Amygdala (tissue), 56 donors: Measurements from ENCODE around the gene DDX55.
A peak's percentile ranks its signal among the peaks of the same experiment; 100 is the strongest.

ENCODE experiments used
- DNase-seq, 56 donors: peaks; one replicate each; lab custom pipeline; 2025; lab: John Stamatoyannopoulos, UW

Gene DDX55

DNA sequence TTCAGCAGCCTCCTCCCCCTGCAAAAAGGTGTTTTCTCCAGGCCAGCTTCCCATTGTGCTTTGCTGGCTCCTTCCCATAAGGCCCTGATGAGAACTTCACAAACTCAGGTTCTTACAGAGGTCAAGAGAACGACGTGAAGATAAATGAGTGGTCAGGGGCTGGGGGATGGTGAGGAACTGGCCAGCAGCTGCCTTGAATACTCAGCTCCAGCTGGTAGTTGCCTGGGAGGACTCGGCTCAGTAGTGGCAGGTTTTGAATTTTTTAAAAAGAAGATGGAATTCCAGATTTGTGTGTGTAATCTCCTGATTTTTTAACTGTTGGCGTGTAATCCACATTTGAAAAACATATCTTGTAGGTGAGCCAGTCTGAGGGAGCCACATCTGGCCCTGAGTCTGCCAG is 5.9 kb downstream of the DDX55 start:
- DNase-seq: no peak

DNA sequence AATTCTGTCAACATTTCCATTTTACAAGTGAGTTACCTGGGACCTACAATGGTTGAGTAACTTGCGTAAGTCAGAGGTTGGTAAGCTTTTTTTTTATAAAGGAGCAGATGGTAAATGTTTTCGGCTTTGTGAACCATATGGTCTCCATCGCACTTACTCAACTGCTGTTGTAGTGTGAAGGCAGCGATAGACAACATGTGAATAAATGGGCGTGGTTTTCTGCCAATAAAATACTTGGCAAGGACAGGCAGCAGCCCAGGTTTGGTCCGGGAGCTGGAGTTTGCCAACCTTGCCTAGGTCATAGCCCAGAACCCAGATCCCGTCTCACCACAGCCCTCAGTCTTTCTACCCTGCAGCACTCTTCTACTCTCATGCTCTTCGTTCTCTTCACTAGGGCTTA is 6.3 kb downstream of the DDX55 start:
- DNase-seq: peak in 1 of 56 donors; percentile 1

DNA sequence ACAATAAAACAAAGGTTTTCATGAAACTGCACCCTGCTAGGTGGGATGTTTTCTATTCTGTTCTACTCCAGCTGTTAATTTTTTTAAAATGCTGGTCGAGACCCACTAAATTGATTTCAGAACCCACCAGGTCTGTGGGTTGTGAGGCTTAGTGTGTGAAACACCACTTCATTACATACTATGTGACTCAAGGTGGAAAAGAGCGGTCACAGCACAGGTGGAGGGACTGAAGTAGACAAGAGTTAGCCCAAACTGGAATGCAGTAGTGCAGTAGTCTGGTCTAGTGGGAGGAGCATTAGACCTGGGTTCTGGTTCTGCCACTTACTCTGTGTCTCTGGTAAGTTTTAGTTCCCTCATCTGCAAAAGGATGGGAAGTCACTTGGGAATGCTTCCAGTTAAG is 12.2 kb downstream of the DDX55 start:
- DNase-seq: no peak

DNA sequence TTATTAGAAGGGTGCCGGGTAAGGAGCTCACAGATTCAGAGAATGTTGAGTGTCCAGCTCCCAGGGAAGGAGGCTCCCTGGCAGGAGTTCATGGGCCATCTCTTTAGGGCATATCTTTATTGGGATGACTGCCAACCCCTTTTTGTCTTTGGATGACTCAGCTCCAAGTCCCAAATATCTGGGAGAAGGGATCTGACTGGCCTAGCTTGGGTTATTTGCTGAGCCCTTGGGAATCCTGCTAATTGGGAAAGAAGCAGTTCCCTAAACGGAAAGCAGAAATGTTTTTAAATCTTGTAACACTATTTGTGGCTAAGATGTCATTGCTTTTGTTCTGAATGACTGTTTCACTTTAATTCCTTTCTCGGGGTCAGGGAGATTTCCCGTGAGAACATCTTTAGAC is 12.6 kb downstream of the DDX55 start:
- DNase-seq: no peak

DNA sequence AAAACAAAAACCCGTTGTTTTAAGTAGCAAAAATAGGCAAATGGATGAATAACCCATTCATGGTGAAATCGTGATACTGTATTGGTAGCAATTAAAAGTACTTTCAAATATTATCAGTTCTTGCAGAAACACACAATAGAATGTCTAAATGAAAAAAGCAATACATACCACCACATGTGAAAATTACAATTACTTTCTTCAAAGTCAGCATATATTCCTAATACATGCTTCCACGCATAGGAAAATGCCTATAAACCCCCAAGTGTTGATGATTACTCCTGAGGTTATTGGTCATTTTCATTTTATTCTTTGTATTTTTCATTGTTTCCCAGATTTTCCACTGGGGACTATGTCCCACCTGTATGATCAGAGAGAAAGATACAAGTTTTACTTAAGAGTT is 15.2 kb downstream of the DDX55 start:
- no peak for DNase-seq

DNA sequence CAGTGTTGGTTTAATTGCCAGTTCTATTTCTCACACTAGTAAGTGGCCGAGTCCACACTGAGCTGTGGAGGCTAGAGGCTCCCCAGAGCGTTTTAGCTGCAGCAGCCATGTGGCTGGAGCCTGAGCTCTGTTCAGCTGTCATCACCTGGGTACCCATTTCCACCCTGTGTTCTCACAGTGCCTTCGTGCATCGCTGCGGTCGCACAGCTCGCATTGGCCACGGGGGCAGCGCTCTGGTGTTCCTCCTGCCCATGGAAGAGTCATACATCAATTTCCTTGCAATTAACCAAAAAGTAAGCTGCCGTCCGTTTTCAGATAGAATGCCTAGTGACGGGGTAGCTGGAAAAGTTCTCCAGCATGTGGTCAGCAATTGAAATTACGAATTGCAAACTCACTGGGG is 15.7 kb downstream of the DDX55 start:
- DNase-seq: no peak

DNA sequence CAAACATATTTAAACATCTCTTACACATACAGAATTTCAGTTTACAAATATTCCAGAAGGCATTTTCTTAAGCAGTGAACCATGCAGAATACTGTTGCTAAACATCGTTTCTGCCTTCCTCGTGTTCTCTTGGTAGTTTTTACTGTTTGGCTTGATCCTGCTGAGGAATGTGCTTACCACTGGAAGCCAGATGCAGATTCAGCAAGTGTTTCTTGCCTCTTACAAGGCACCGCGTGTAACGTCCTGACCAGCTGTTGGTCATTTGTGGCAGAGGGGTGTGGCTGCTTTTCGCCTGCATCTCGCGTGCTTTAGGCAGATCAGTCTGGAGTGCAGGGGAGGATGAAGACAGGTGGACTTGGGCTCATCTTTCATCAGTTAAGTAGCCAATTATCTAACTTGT is 19.2 kb downstream of the DDX55 start:
- DNase-seq: no peak

DNA sequence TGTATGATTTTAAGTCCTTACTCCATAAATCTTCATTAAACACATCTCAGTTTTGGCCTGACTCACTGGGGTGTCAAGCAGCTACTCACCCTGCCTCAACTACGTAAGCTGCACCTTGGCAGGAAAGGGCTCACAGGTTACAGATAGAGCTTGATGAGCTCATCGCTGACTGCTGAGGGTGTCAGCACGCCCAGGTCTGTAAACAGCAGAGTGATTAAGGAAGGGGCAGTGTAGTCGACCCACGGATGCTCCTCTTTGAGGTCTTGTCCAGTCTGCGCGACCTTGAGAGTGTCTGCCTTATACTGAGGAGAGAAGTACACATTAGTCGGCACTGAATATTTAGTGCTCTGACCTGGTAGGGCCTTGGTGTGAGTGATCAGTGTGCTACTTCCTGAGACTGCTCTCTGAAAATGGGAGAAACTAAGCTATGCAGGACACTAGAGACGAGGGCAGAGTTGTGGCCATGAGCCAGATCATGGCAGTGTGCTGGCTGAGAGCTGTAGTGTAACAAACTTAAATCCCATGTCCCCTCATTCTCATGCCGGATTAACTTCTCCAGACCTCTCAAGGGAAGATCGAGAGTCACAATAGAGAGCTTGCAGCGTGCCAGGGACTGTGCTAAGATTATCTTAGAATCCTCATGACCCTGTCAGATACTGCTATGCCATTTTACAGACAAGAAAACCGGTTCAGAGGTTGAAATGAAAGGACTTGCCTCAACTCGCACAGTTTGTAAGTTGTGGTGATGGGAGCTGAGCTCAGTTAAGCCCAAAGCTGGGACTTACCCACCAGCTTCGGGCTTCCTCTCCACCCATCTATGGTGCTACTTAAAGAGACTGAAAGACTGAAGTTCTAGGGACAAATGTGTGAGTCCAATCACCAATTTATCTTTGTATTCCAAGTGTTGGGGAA is 20.0 kb downstream of the DDX55 start:
- no peak for DNase-seq

DNA sequence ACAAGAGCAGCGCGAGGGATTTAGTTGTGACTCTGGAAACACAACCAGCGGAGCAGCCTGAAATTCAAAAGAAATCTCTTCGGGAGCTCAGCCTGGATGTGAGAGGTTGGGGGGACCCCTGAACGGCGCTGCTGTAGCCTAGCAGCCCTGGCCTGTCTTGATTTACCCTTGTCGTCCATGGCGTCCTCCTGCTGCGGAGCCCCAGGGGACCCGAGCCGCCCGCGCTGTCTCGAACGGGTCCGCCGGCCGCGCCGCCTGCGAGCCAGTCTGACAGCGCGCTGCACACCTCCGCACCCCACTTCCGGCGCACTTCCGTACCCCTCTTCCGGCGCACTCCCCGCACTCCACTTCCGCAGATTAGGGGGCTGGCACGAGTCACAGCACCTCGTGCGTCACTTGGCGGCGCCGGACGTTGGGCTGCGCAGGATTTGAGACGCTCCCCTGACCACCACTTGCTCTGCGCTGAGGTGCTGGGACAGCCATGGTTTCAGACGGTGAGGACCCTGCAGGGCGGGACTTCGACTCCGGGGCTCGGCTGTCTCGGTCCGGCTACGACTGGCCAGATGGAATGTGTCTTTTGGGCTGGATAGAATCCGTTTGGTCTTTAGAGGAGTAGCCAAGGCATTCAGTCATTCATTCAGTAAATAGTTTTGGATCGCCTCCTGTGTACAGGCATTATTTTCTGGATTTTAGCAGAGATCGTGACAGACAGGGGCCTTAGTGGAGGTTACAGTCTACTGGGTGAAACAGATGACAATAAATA is 31.7 kb downstream of the DDX55 start, which contains the start of the genes EIF2B1 and GTF2H3:
EIF2B1 (minus strand) TSS at position 308 of the 763 bp plus-strand sequence; CDS start at position 179, 129 bp downstream.
GTF2H3 (plus strand) TSS at position 451 of the 763 bp plus-strand sequence; CDS start at position 482, 31 bp downstream.
- DNase-seq: peak; percentile 66 to 98 (median 93)

DNA sequence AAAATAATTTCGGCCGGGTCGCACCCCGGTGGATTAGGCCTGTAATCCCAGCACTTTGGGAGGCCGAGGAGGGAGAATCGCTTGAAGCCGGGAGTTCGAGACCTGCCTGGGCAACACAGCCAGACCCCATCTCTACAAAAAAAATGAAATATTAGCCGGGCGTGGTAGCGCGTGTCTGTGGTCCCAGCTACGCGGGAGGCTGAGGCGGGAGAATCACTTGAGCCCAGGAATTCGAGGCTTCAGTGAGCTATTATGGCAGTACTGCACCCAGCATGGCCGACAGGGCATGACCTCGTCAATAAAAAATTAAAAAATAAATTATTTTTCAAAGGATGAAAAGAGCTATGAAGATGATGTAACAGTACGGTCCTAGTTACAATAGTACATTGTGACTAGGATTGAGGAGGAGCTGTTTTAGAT is 32.3 kb downstream of the DDX55 start:
- DNase-seq: peak in 1 of 56 donors; percentile 27

DNA sequence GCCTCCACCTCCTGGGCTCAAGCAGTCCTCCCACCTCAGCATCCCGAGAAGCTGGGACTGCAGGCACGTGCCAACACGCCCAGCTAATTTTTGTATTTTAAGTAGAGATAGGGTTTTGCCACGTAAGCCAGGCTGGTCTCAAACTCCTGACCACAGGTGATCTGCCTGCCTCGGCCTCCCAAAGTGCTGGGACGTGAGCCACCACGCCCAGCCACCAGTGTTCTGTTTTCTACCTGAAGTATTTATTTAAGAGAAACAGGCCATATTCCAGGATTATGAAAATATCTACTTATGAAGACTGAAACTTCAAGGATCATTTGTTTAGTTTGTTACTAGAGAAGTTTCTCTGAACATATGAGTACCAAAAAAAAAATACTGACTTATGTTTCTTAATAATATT is 42.0 kb downstream of the DDX55 start:
- DNase-seq: no peak

DNA sequence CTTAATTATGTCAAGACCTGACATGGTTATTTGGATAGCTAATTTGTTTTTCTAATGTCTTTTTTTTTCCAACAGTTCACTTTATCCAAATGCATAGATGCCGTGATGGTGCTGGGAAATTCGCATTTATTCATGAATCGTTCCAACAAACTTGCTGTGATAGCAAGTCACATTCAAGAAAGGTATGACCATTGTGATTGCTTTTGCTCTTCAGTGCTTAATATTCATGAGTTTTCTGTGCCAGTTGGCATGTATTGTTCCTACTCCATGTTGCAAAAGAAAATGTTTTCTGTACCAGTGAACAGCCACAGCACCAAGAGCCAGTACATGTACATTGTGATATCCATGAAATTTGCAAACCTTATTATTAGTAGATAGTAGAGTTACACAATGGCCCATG is 43.5 kb downstream of the DDX55 start:
- DNase-seq: no peak

DNA sequence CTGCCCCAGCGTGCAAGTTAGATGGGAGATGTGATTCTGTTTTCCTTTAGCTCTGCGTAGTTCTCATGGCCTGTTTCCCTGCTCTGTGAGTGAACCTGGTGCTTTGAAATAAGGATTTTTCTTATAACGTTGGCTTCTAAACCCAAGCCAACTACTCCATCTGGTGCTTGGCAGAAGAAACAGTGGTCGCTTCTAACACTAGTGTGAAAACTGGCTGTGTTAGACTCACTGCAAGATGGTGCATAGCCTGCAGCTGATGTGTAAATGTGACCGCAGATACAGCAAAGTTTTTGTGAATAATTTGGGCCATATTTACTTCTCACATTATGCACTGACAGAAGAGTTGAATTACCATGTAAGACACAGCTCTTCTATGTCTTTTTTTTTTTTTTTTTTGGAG is 44.0 kb downstream of the DDX55 start:
- peak in 2 of 56 donors; percentile 3 to 5 for DNase-seq

DNA sequence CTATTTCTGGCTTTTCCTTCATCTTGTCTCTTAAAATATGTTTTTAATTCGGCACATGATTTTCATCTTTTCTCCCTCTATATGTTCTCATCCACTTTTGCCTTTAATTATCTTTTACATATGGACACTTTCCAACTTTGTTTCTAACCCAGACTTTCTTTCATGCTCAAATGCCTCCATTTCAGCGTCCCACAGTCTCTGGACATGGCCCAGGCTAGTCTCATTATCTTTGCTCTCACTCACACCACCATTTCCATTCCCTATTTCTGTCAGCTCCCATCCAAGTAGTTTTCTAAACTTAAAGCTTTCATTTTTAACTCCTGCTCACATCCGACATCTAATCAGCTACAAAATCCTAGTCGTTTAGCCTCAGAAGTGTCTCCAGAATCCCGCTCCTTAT is 46.5 kb downstream of the DDX55 start:
- DNase-seq: no peak

DNA sequence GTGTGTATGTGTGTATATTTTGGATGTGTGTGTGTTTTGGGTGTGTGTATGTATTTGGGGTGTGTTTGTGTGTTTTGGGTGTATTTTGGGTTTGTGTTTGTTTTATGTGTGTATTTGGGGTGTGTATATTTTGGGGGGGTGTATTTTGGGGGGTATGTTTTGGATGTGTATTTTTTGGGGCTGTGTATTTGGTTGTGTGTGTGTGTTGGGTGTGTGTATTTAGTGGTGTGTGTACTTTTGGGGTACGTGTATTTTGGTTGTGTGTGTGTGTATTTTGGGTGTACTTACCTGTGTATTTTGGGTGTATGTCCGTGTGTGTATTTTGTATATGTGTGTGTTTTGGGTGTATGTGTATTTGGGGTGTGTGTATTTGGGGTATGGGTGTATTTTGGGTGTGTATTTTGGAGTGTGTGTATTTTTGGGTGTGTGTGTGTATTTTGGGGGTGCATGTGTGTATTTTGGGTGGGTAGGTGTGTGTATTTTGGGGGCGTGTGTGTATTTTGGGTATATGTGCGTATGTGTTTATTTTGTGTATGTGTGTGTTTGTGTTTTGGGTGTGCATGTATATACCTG is 52.3 kb downstream of the DDX55 start:
- DNase-seq: no peak

DNA sequence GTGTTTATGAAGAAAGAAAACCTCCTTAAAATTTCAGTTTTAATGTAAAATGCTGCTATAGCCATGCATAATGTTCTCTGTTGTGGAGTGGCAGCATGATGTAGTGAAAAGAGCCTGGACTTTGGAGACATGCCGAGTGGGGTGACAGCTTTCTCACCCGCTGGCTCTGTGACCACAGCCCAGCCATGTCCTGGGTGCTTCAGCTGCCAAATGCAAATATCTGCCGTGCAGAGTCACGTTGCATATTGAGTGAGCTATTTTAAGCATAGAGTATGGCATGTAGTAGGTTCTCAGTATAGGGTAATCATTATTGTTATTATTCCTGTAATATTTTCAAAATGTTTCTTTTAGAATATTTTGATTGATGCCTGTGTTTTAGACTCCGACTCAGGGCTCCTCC is 53.5 kb downstream of the DDX55 start:
- DNase-seq: peak in 7 of 56 donors; percentile 2 to 22 (median 4)

DNA sequence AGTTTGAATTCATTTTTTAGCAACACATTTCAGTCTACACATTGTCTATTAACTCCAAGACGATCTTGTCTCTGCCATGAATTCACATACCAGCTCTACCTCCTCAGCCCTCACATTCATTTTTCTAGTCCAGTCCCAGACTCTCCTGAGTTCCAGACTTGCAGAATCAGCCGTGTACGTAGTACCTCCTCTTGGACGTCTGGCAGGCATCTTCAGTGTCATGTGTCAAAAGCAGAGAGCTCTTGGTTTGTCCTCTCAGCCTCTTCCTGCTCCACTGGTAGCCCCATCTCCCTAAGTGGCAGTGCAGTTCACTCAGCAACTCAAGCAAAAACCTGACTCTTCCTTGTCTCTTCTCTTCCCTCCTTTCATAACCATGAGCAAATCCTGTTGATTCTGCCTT is 54.5 kb downstream of the DDX55 start:
- no peak for DNase-seq

DNA sequence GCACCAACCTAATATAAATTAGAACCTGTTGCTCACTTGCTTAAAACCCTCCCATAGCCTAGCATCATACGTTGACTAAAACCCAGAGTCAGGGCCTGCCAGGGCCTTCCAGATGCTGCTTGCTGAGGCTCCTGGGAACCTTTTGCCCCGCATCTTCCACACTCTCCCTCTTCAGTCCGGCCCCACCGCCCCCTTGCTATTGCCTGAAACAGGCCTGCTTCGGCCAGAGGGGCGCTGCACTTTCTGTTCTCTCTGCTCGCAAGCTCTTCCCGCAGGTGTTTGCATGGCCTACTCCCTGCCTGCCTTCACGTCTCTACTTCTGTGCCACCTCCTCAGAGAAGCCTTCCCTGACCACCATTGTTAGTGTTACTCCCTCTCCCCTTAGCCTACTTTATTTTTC is 55.3 kb downstream of the DDX55 start:
- DNase-seq: no peak

DNA sequence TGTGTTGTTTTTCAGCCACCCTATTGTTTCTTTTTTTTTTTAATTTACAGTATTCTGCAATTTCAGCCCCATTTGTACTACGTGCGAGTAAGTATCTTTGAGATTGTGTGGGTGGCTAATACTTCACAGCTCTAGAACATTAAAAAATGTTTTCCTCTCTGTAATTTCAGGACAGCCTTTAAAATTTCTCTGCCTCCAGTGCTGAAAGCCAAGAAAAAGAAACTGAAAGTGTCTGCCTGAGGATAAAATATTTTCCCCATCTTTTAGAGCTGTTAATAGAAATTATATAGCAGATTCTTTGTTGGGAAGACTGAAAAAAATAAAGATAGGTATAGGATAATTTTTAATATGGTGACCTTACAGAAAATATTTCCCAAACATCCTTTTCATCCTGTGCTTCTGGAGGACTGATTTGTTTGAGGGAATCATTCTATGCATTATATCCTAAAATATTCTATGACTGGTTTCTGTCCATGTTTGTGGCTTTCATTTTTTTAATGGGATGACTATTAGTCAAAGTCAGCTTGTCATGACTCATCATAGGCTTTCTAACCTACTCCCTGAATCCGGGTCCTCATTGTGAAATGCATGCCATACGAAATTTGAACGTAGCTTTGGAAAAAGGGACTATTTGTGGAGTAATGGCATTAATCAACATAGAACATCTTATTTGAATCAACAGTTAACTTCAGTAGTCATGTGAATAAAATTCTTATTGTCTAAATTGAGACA is 58.3 kb downstream of the DDX55 start:
- DNase-seq: no peak

DNA sequence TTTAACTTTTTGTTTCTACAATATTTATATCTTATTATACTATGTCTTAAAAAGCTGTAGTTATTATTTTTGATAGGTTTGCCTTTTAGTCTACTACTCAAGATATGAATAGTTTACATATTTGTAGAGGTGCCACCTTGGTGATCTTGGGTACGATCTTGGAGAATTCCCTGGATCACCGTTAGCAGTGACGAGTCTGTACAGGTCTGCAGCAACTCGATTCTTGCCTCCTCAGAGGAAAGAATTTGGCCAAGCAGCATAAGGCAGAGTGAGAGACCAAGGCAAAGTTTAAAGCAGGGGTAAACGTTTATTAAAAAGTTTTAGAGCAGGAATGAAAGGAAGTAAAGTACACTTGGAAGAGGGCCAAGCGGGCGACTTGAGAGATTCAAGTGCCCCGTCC is 65.9 kb downstream of the DDX55 start:
- DNase-seq: no peak
